Posterior cingulate gyrus (tissue), 11 donors: ENCODE results near the gene ADO.
A peak's percentile ranks its signal among the peaks of the same experiment; 100 is the strongest.
"Not testable (repeated sequence)": the region's sequence is repeated elsewhere in the genome, so short reads cannot be mapped to it uniquely, and the experiment has no call there.

ENCODE experiments used
- DNase-seq, 10 donors: peaks; one replicate each; pipeline versions ENCODE4 v3.0.0 to v3.0.0-alpha.2; 2020 to 2021; ENCODE audit warnings: mixed read lengths in 3 of 10
- intact Hi-C: fragments of 100-400 bp; cut with DNase I; formaldehyde crosslinking; loops from one replicate; pipeline ENCODE4 v1.15.1; 2023

ADO gene

DNA sequence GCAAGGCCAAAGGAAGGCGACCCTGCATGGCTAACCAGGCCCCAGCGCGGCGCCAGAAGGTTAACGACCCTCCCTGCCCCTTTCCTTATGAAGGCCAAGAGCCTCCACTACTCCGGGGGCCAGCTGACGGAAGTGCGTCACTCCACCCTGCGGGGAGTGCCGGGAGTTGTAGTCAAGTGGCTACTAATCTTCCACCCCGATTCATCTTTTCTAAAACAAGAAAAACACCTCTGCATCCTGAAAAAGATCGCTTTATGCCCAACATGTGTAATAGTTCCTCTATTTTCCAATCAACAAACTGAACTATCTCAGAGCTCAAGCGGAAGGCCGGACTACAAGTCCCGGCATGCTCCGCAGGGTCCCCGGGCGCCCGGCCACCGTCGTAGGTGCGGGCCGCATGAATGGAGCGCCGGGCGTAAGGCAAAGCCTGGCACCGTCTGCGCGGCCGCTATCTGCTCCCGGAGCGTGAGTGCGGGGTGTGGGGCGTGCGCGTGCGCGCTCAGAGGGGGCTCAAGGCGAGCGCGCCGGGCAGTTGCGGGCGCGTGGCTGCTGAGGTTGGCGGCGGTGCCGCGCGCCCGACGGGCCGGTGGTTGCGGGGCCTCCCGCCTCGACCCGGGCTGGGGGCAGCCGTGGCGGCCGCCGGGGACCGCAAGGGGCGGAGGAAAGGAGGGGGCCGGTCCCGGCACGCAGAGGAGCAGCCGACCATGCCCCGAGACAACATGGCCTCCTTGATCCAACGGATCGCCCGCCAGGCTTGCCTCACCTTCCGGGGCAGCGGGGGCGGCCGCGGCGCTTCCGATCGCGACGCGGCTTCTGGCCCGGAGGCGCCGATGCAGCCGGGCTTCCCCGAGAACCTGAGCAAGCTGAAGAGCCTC, at the start of gene ADO:
ADO (plus strand) TSS at position 365 of the 875 bp plus-strand sequence; CDS start at position 705, 340 bp downstream.
- intact Hi-C loops = loop anchor here (1.0 to 10.0 kb wide), 3 partner anchors 14 to 430 kb away; partner anchors contain the start of genes NRBF2 and ZNF365
- peak; percentile 84 to 99 (median 92) for DNase-seq

DNA sequence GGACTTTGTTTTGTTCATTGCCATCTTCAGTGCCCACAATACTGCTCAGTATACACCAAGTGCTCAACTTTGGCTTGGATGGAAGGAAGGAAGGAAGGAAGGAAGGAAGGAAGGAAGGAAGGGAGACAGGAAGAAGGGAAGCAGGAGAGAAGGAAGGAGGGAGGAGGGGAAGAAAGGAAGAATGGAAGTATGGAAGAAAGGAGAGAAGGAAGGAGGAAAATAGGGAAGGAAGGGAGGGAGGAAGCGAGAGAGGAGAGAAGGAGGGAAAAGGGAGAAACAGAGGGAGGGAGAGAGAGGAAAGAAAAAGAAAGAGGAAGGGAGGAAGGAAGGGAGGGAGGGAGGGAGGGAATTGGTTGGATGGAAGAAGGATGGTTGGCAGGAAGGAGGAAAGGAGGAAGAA, 49.6 kb upstream of the ADO start:
- intact Hi-C loops = no loop called here
- DNase-seq = no peak

DNA sequence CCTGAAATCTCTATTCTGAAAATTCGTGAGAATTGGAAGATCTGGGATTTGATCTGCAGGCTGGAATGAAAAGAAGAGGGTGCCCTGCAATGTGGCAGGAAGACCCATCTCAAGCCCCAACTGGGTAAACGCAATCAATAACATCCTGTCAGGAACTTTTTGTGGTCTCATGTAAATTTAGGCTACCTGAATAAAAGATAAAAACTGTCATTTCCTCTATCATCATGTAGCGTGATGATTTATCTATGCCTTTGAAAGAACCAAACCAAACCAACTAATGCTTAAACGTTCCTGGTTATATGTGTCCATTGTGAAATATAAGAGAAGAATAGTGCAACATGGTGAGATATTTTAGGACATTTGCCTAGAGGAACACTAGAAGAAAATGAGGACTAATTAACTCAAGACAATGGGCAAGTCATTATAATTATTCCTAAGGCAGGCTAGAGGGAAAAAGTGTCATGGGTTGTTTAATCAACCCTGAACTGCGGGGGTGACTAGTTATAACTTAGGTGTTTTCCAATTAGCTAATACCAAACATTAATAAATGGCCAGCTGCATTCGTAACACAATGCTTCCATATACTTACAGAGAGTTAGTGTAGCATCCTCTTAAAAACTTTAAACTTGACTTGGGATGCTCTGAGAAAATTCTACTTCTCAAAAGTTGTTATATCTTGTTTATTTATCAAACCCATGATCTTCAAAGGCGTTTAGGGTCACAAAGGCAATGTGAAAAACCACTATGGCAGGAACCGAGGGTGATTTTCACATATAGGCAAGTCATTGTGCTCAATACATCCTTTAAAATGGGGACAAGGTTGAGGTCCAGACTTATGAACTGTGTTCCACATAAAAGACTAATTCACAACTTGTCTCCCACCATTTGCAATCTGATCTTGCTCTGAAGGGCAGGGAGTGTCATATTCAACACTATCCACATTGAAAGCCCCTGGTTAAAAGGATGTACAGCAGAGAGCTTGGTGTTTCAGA, 48.6 kb upstream of the ADO start:
- no peak for DNase-seq
- intact Hi-C loops = no loop called here

DNA sequence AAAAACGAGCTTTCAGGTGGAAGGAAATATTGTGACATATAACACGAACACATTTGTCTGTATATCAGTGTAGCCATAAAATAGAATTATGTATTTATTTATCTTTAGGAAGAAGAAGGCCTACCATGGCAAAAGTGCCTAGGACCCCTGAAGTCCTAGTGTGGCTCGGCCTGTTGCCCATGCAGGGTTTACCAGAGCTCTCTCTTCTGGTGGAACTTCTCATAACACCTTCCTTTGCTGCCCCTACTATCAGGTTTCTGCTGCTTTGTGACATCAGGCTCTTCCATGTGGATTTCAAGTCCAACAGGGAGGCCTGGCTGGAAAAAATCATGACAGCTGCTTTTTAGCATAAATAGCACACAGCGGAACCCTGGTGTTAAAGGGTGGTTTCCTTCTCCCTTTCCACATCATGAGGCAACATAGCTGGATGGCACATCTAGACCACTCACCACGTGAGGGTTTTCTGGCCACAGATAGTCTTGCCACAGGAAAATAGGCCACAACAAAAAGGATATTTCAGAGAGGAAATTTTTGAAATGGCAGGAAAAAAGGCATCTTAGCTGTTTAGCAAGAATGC, 44.8 kb upstream of the ADO start:
- intact Hi-C loops = no loop called here
- DNase-seq = no peak

DNA sequence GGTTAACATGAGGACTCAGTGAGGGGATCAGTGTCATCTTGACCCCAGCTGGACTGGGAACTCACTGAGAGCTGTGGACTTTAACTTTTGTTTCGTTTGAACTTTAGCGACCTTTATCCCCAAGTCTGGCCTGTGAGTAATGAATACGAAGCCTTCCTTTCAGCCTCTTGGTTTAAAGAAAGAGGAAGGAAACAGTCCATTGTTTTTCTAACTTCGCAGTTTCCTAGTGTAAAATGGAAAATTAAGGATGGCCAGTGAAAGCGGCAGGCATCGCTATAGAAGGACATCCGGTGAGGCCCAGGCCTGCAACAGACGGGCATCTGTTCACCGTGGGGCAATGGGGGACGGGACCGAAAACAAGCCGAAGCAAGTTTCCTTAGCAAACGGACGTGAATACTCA, 44.1 kb upstream of the ADO start:
- DNase-seq = peak in 1 of 10 donors; percentile 66
- intact Hi-C loops = no loop called here

DNA sequence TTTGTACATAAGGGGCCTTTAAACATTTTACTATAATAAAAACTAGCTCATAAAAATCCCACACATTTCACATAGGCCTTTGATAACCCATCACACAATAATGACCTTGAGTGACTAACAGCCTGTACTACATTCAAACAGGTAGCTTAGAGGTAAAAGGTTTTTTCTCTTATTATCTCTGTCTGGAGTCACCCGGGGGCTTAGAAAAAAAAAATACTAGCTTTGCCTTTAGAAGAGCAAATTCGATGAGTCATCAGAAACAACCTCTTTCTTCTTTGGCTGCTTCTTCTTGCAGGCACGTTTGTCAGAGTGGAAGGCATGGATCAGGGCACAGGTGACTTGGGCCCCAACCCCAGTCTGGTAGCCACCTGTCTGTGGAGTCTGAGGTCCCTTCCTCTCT, 43.4 kb upstream of the ADO start:
- intact Hi-C loops = no loop called here
- DNase-seq = no peak

DNA sequence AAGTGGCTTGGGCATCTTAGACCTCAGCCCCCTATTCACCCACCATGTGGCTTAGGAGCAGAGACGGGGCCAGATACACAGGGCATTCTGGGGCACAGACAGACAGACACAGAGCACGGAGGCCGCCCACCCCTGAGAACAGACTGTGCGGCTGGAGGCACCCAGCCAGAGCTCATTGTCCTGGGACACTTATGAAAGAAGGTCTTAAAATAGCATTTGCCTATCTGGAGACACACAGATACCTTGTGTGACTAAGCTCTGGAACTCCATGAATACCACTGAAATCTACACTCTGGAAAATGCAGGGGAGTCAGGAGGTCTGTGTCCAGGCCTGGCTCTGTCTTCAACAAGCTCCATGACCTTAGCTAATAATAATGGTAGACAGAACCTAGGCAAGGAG, 41.4 kb upstream of the ADO start:
- DNase-seq = peak in 1 of 10 donors; percentile 9
- intact Hi-C loops = no loop called here

DNA sequence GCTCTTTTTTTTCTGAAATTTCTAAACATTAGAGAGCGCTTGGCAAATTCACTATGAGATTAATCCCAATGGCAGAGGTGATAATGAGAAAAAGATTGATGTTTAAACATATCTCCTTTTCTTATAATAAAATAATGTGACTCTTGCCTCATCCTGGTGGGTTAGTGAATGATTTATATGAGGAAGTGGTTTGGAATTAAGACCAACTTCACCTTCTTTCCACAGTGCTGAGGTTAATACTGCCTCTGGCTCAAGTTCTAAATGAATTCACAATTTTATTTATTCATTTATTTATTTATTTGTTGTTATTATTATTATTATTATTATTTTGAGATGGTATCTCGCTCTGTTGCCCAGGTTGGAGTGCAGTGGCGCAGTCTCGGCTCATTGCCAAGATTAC, 40.5 kb upstream of the ADO start:
- intact Hi-C loops = no loop called here

DNA sequence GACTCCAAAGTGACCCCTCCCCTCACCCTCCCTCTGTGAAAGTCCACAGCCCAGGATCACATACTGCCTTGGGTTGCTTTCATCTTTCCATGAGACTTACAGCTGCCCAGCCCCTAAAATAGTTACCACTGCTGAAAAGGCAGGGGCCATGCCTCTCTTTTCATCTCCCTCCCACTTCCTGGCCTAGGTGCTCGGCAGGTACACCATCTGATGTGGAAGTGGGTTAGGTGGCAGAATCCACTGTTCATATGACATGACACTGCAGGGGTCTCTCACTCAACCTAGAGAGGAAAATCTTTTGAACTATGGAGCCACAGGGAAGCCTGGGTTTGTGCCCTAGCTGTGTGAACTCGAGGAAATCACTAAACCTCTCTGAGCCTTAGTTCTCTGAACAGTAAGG, 38.8 kb upstream of the ADO start:
- intact Hi-C loops = no loop called here
- no peak for DNase-seq

More for the DNA sequence above, 40.5 kb upstream of the ADO start:
- DNase-seq = no peak

DNA sequence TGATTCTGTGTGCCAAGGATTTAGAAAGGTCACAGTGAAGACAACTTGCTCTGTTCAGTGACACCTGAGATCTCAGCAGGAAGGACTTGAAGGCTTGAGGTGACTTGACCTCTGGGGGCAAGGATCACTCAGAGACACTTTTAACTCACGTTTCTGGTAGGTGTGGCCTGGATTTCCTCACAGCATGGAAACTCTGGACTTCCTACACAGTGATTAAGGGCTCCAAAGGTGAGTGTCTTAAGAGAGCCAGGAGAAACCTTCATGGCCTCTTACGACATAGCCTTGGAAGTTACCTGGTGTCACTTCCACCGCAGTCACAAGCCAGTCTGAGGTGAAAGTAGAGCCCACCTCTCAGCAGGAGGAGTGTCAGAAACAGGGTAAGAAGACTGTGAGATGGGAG, 38.1 kb upstream of the ADO start:
- DNase-seq = no peak
- intact Hi-C loops = no loop called here

DNA sequence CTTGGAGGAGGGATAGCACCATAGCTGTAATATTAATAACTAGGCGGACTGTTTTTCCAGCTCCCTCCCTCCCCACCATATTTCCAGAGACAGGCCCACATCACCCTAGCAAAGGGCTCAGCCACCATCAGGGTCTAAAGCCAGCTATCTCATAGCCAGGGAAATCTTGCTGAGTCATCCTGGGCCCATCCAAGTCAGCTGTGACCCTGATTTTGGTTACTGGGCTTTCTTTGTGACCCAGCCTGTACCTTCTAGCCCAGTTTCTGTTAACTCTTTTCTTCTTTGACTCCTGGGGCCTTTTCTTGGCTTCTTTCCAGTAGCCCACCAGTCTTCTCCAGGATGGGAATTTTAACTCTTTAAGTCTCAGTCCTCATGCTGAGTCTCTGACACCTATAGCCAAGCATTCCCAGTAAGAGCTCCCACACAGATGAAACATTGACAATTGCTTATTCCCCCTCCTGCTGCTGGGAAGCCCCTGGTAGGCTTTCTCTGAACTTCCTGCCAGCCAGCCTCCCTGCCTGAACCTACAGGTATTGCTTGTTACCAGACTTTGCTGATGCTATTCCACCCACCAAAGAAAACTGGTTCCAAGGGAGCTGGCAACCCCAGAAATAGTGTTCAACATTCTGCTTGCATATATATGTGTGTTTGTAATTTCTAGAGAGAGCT, 34.8 kb upstream of the ADO start:
- peak in 1 of 10 donors; percentile 14 for DNase-seq
- intact Hi-C loops = no loop called here

DNA sequence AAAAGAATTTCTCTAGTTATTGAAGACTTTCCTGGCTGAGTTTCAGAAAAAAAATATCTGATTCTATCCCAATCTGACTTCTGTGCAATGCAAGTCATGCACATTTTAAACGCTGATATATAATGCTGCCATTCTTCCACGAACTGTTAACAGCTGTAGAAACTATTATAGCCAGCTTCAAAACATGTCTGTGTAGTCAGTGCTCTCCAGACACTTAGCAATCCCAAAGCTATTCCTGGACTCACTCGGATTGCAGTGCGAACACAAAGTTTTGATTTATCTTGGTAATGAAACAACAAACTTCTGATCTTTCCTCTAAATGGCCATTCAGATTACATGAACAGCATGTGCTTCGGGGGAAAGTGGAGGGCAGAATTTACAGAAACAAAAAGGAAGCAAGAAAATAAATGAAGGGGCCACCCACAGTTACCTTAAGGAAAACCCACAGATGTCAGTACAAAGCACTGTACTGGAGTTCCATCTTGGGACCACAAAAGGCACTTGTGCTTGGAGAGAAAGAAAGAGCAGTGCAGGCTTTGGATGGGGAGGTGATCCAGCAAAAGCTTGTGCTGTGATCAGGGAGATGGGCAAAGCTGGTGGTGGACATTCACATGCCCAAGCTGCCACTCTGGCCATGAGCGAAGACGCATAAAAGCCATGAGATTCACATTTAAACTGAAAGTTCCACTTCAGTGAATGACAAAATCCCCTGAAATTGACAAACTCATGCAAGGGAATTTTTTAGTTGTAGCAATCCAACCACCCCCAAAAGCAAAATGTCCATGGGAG, 32.1 kb upstream of the ADO start:
- intact Hi-C loops = no loop called here
- DNase-seq = no peak

DNA sequence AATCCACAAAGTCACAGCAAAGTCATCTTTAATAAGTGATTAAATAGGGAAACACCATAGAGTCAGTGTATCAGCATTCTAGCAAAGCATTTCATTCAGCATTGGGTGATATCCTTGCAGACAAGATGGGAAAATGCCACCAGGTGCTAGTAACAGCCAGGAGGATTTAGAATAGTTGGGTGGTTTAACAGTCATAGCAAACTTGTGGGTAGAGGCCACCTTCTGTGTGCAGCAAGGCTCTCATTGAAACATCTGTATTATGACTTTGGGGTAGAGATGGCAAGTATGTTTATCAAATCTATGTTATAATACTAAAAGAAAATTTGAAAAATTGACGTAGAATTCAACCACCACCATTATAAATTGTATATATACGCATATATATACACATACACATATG, 26.4 kb upstream of the ADO start:
- no peak for DNase-seq
- intact Hi-C loops = no loop called here

DNA sequence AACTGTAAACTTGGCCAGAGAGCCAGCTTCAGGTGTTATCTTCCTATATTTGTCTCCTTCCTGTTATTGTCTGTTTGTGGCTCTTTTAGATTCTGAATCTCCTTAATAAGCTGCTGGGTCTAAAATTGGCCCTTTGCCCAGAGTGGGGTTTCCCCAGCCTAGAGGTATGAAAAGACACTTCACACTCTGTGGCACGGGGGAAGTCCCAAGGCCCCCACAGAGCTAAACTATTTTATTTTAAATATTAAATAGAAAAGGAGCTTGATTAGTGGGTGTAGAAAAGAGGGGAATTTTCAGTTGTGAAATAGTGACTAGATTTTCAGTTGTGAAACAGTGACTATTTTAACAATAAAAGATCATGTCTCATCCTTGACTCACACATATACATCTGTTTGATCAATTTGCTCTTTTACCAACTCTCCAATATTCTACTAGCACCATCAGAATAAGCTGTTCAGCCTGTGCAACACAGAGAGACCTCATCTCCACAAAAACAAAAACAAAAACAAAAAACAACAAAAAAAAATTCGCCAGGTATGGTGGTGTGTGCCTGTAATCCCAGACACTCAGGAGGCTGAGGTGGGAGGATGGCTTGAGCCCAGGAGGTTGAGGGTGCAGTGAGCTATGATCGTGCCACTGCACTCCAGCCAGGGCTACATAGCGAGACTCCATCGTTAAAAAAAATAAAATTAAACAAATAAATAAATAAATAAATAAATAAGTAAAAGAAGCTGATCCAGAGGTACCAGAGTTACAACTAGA, 24.9 kb upstream of the ADO start:
- no peak for DNase-seq
- intact Hi-C loops = no loop called here

DNA sequence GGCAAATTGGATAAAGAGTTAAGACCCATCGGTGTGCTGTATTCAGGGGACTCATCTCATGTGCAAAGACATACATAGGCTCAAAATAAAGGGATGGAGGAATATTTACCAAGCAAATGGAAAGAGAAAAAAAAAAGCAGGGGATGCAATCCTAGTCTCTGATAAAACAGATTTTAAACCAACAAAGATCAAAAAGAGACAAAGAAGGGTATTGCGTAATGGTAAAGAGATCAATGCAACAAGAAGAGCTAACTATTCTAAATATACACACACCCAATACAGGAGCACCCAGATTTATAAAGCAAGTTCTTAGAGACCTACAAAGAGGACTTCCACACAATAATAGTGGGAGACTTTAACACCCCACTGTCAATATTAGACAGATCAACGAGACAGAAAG, 20.0 kb upstream of the ADO start:
- intact Hi-C loops, DNase-seq: not testable (repeated sequence)

DNA sequence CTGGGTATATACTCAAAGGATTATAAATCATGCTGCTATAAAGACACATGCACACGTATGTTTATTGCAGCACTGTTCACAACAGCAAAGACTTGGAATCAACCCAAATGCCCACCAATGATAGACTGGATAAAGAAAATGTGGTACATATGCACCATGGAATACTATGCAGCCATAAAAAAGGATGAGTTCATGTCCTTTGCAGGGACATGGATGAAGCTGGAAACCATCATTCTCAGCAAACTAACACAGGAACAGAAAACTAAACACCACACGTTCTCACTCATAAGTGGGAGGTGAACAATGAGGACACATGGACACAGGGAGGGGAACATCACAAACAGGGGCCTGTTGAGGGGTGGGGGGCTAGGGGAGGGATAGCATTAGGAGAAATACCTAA, 16.2 kb upstream of the ADO start:
- intact Hi-C loops, DNase-seq: not testable (repeated sequence)

DNA sequence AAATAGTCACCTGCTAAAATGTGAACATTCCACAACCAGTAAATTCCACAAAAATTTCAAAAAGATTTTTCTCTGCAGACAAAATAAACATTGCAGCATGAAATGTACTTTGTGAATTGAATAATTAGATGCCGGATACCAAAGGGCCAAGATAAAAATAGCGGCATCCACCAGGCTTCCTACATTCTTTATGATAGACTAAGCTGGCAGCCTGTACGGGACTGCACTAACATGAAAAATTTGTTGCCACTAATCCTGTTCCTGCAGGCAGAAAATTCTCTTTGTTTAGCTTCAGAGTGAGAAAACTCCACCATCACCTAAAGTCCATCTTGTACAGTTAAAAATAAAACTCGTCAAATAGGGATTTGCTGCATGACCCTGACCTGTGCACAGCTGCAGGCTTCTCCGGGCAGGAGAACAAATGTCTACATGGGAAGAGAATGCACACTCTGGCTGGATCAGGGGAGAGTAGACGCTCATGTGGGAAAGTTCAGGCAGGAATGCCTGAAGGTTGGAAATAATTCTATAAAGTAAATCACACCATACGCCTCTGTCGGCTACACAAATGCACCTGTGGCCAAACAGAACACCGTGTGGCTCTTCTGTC, 15.6 kb upstream of the ADO start:
- DNase-seq = no peak
- intact Hi-C loops = no loop called here

DNA sequence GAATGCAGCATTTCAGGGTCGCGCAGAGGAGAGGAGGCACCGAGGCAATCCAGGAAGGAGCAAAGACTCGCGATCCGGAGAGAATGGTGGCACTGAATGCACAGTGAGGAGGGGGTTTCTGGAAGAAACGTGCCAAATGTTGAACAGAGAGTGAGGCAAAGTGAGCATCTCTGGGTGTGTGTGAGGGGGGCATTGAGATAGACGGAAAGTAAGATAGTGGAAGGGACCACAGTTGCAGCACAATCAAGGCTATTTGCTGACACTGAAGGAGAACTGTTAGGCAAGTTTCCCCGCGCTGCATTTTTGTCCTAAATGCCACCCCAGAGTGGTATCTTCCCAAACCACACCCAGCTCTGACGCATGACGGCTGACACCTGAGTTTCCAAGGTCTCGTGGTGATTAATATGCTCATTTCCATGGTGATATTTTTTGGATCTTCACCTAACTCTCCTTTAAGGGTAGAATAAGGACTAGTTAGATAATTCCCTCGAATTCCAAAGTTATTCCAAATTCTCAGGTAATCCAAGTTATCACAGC, 14.4 kb upstream of the ADO start:
- no peak for DNase-seq
- intact Hi-C loops = no loop called here
